Measurements from ENCODE around the gene GAPDH. TPM values are rescaled to one million over a fixed set of nuclear protein-coding genes. Genes with fewer than 3 reads are reported as not detected.

Gene GAPDH
- polyA plus RNA-seq, 1 donor (not counting 4 experiments of a cell fraction or from before 2014, with no cell fraction given), result 8,390 TPM

GRCh38 chr12:6533653-6533922, 729 bp upstream of the GAPDH start:
- Histone ChIP-seq H3K79me2 (ENCODE audit: control insufficient read depth, insufficient read depth, low read length) (peaks cover 30% of the 10 kb centered on the region), H3K4me1 (ENCODE audit: control insufficient read depth, extremely low read depth, insufficient read depth, low read length) (peaks cover 54% of the 10 kb centered on the region)

DNA sequence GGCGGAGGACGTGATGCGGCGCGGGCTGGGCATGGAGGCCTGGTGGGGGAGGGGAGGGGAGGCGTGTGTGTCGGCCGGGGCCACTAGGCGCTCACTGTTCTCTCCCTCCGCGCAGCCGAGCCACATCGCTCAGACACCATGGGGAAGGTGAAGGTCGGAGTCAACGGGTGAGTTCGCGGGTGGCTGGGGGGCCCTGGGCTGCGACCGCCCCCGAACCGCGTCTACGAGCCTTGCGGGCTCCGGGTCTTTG, 303 bp downstream of the GAPDH start:
- Histone ChIP-seq H3K27ac (ENCODE audit: control insufficient read depth, insufficient read depth, low read length) (peak overlapping the region; percentile 92), H3K9me3 (ENCODE audit: control insufficient read depth, low read depth, low read length) (no peaks in the 10 kb centered on the region), H3K4me1 (ENCODE audit: control insufficient read depth, extremely low read depth, insufficient read depth, low read length) (peaks cover 51% of the 10 kb centered on the region), H4K20me1 (ENCODE audit: control insufficient read depth, extremely low read depth, insufficient read depth, low read length) (peaks cover 47% of the 10 kb centered on the region), H3K4me2 (ENCODE audit: control insufficient read depth, extremely low read depth, insufficient read depth, low read depth, low read length) (peak overlapping the region; percentile 86), H3K79me2 (ENCODE audit: control insufficient read depth, insufficient read depth, low read length) (peaks cover 30% of the 10 kb centered on the region), H3K9ac (ENCODE audit: control insufficient read depth, extremely low read depth, insufficient read depth, low read length) (peak overlapping the region; percentile 95), H3K4me3 (ENCODE audit: control insufficient read depth in 2 of 3, extremely low read depth in 1 of 3, insufficient read depth in 2 of 3, low read depth in 1 of 3, low read length in 3 of 3) (peak overlapping the region; percentile 78 to 95 (median 79)), H2AFZ (ENCODE audit: control insufficient read depth, low read length) (no peak overlapping the region), H3K9me1 (ENCODE audit: control insufficient read depth, extremely low read depth, insufficient read depth, low read length) (peaks cover 5% of the 10 kb centered on the region), H3K27me3 (ENCODE audit: control insufficient read depth, extremely low read depth, insufficient read depth, low read length) (no peaks in the 10 kb centered on the region), H3K36me3 (ENCODE audit: control insufficient read depth in 2 of 2, extremely low read depth in 1 of 2, insufficient read depth in 2 of 2, low read length in 2 of 2) (peaks cover 30 to 51% of the 10 kb centered on the region in 2 experiments)
- FAIRE-seq (no peak), DNase-seq (ENCODE audit: low read depth, low spot score) (no peak)
- TF ChIP-seq EZH2 (IDR thresholded peaks at IDR 0.05; ENCODE audit: low read length), result no peak
- TF ChIP-seq, protein P1, sequence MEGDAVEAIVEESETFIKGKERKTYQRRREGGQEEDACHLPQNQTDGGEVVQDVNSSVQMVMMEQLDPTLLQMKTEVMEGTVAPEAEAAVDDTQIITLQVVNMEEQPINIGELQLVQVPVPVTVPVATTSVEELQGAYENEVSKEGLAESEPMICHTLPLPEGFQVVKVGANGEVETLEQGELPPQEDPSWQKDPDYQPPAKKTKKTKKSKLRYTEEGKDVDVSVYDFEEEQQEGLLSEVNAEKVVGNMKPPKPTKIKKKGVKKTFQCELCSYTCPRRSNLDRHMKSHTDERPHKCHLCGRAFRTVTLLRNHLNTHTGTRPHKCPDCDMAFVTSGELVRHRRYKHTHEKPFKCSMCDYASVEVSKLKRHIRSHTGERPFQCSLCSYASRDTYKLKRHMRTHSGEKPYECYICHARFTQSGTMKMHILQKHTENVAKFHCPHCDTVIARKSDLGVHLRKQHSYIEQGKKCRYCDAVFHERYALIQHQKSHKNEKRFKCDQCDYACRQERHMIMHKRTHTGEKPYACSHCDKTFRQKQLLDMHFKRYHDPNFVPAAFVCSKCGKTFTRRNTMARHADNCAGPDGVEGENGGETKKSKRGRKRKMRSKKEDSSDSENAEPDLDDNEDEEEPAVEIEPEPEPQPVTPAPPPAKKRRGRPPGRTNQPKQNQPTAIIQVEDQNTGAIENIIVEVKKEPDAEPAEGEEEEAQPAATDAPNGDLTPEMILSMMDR (optimal IDR thresholded peaks at IDR 0.05 in 1 of 3, IDR thresholded peaks at IDR 0.05 in 1 of 3, conservative IDR thresholded peaks at IDR 0.05 in 1 of 3; ENCODE audit: extremely low read depth in 1 of 3, insufficient read depth in 2 of 3, low read length in 3 of 3), result no peak
- dilution Hi-C loops (cut with MboI; ENCODE audit: extremely low pct_ligation_motif_present, low sequenced_read_pairs), result no loop called here

More at GRCh38 chr12:6533653-6533922, 729 bp upstream of the GAPDH start:
- no peak overlapping the region for H2AFZ ChIP-seq (ENCODE audit: control insufficient read depth, low read length)
- no peak for DNase-seq (ENCODE audit: low read depth, low spot score)
- dilution Hi-C loops (cut with MboI; ENCODE audit: extremely low pct_ligation_motif_present, low sequenced_read_pairs), result no loop called here
- H3K9me3 ChIP-seq (ENCODE audit: control insufficient read depth, low read depth, low read length), result no peaks in the 10 kb centered on the region
- peak overlapping the region; percentile 95 for H3K9ac ChIP-seq (ENCODE audit: control insufficient read depth, extremely low read depth, insufficient read depth, low read length)
- no peak for TF ChIP-seq EZH2 (IDR thresholded peaks at IDR 0.05; ENCODE audit: low read length)
- TF ChIP-seq, protein P1 (optimal IDR thresholded peaks at IDR 0.05 in 1 of 3, IDR thresholded peaks at IDR 0.05 in 1 of 3, conservative IDR thresholded peaks at IDR 0.05 in 1 of 3; ENCODE audit: extremely low read depth in 1 of 3, insufficient read depth in 2 of 3, low read length in 3 of 3), result no peak
- H3K36me3 ChIP-seq (ENCODE audit: control insufficient read depth in 2 of 2, extremely low read depth in 1 of 2, insufficient read depth in 2 of 2, low read length in 2 of 2), result peaks cover 30 to 54% of the 10 kb centered on the region in 2 experiments
- peaks cover 4% of the 10 kb centered on the region for H3K9me1 ChIP-seq (ENCODE audit: control insufficient read depth, extremely low read depth, insufficient read depth, low read length)
- H3K4me3 ChIP-seq (ENCODE audit: control insufficient read depth in 2 of 3, extremely low read depth in 1 of 3, insufficient read depth in 2 of 3, low read depth in 1 of 3, low read length in 3 of 3), result peak overlapping the region; percentile 70 to 95 (median 79)
- peaks cover 38% of the 10 kb centered on the region for H4K20me1 ChIP-seq (ENCODE audit: control insufficient read depth, extremely low read depth, insufficient read depth, low read length)
- no peaks in the 10 kb centered on the region for H3K27me3 ChIP-seq (ENCODE audit: control insufficient read depth, extremely low read depth, insufficient read depth, low read length)
- peak overlapping the region; percentile 80 for H3K4me2 ChIP-seq (ENCODE audit: control insufficient read depth, extremely low read depth, insufficient read depth, low read depth, low read length)
- H3K27ac ChIP-seq (ENCODE audit: control insufficient read depth, insufficient read depth, low read length), result peak overlapping the region; percentile 92
- no peak for FAIRE-seq

Measured in keratinocyte (primary cell).